Measurements from ENCODE around the gene MRPL32.
"Not testable (repeated sequence)": the region's sequence is repeated elsewhere in the genome, so short reads cannot be mapped to it uniquely, and the experiment has no call there.

The MRPL32 gene

DNA sequence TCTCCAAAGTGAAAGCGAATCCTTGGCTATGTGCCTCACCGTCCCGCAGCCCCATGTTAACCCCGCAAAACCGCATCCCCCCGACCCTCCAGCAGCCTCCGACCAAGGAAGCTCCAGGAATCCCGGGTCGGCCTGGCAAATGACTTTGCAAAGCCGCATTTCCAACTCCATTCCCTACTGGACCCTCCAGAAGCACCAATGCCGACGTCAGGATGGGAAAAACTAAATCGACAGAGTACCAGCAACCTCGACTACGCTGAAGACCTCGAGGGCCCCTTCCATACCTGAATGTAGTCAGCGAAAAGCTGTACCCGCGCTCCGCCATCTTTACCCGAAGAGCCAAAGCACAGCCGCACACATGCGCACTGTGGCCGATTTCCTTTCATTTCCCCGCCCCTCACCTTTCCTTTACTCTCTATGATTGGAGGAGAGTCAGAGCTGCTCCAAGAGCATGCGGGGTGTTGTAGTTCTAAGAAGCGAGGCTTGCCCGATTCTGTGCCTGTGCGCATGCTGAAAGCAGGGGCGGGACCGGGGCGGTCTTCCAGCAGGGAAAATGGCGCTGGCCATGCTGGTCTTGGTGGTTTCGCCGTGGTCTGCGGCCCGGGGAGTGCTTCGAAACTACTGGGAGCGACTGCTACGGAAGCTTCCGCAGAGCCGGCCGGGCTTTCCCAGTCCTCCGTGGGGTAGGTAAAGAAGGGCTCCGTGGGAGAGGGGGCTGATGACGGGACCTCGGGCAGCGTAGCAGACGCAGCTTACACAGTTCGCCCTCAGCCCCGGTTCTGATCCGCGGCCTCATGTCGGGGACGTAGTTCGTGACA is at the start of gene MRPL32, which contains the start of gene PSMA2:
Gene MRPL32, plus strand, starts transcription at position 543 of the 818 bp plus-strand sequence. Its CDS starts 11 bp downstream, at position 554.
Gene PSMA2, minus strand, starts transcription at position 341 of the 818 bp plus-strand sequence. Its CDS starts 16 bp downstream, at position 325.
- peaks cover 38% of the 10 kb centered on the region for H3K36me3 ChIP-seq (ENCODE audit: low read depth)
- DNase-seq (ENCODE audit: low spot score) (peak; percentile 95), ATAC-seq (ENCODE audit: low read depth) (peak; percentile 99)
- H3K27ac ChIP-seq (ENCODE audit: poor library complexity, severe bottlenecking): peak within 1 kb of the TSS; percentile 45
- TF ChIP-seq, protein P1, sequence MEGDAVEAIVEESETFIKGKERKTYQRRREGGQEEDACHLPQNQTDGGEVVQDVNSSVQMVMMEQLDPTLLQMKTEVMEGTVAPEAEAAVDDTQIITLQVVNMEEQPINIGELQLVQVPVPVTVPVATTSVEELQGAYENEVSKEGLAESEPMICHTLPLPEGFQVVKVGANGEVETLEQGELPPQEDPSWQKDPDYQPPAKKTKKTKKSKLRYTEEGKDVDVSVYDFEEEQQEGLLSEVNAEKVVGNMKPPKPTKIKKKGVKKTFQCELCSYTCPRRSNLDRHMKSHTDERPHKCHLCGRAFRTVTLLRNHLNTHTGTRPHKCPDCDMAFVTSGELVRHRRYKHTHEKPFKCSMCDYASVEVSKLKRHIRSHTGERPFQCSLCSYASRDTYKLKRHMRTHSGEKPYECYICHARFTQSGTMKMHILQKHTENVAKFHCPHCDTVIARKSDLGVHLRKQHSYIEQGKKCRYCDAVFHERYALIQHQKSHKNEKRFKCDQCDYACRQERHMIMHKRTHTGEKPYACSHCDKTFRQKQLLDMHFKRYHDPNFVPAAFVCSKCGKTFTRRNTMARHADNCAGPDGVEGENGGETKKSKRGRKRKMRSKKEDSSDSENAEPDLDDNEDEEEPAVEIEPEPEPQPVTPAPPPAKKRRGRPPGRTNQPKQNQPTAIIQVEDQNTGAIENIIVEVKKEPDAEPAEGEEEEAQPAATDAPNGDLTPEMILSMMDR (IDR thresholded peaks at IDR 0.05; ENCODE audit: poor library complexity, severe bottlenecking): no peak
- H3K4me1 ChIP-seq (ENCODE audit: insufficient read depth, poor library complexity, severe bottlenecking): peaks cover 19% of the 10 kb centered on the region
- H3K4me3 ChIP-seq (ENCODE audit: severe bottlenecking): peak within 1 kb of the TSS; percentile 52
- H3K27me3 ChIP-seq (ENCODE audit: insufficient read depth, poor library complexity, severe bottlenecking): no peaks in the 10 kb centered on the region
- no peaks in the 10 kb centered on the region for H3K9me3 ChIP-seq (ENCODE audit: severe bottlenecking)

DNA sequence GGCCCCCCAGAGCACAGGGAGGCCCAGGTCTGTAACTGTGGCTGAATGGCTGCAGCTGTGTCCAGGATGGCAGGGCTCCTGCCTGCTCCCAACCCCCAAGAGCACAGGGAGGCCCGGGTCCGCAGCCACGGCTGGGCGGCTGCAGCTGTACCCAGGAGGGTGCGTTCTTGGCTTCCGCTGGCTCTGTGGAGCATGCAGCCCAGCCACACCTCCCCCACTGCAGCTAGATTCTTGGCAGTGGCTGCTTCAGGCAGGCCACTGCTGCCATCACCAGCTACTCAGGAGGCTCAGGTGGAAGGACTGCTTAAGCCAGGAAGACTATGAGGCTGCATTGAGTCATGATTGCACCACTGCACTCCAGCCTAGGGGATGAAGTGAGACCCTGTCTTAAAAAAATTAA is 48.2 kb upstream of the MRPL32 start:
- Histone ChIP-seq H3K9me3 (ENCODE audit: severe bottlenecking) (no peaks in the 10 kb centered on the region), H3K4me3 (ENCODE audit: severe bottlenecking) (no peak overlapping the region), H3K4me1 (ENCODE audit: insufficient read depth, poor library complexity, severe bottlenecking) (peaks cover 25% of the 10 kb centered on the region), H3K27me3 (ENCODE audit: insufficient read depth, poor library complexity, severe bottlenecking) (no peaks in the 10 kb centered on the region), H3K36me3 (ENCODE audit: low read depth) (no peaks in the 10 kb centered on the region), H3K27ac (ENCODE audit: poor library complexity, severe bottlenecking) (peak overlapping the region; percentile 30)
- TF ChIP-seq, protein P1 (IDR thresholded peaks at IDR 0.05; ENCODE audit: poor library complexity, severe bottlenecking): peak; percentile 9
- DNase-seq (ENCODE audit: low spot score) (peak; percentile 84), ATAC-seq (ENCODE audit: low read depth) (peak; percentile 98)

DNA sequence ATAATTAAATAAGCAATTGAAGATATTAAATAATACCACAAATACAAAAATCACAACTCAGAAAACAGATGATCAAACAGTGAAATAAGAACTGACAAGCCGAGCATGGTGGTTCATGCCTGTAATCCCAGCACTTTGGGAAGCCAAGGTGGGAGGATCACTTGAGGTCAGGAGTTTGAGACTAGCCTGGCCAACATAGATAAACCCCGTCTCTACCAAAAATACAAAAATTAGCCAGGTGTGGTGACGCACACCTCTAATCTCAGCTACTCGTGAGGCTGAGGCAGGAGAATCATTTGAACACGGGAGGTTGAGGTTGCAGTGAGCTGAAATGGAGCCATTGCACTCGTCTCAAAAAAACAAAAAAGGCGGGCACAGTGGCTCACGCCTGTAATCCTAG is 47.0 kb upstream of the MRPL32 start:
- not testable (repeated sequence) for ATAC-seq (ENCODE audit: low read depth); H3K27me3 ChIP-seq (ENCODE audit: insufficient read depth, poor library complexity, severe bottlenecking); H3K36me3 ChIP-seq (ENCODE audit: low read depth); DNase-seq (ENCODE audit: low spot score); H3K9me3 ChIP-seq (ENCODE audit: severe bottlenecking); H3K4me3 ChIP-seq (ENCODE audit: severe bottlenecking); H3K27ac ChIP-seq (ENCODE audit: poor library complexity, severe bottlenecking)
- H3K4me1 ChIP-seq (ENCODE audit: insufficient read depth, poor library complexity, severe bottlenecking): peaks cover 25% of the 10 kb centered on the region

DNA sequence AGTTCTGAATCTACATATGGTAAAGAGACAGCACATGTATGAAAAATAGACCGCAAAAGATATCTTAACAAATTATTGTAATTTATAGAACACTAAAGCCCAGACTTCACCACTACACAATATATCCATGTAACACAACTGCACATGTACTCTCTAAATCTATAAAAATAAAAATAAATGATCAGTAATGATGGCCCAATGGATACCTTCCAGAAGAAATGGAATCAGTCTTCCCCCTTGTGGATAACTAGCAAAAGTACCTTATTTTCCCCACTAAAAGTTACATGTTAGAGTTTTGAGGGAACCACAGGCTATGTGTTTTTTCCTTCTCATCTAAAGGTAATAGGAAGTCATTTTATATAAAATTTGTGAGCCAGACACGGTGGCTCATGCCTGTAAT is 46.0 kb upstream of the MRPL32 start:
- Histone ChIP-seq H3K27me3 (ENCODE audit: insufficient read depth, poor library complexity, severe bottlenecking) (no peaks in the 10 kb centered on the region), H3K9me3 (ENCODE audit: severe bottlenecking) (no peaks in the 10 kb centered on the region), H3K4me3 (ENCODE audit: severe bottlenecking) (no peak overlapping the region), H3K4me1 (ENCODE audit: insufficient read depth, poor library complexity, severe bottlenecking) (peaks cover 22% of the 10 kb centered on the region), H3K36me3 (ENCODE audit: low read depth) (no peaks in the 10 kb centered on the region), H3K27ac (ENCODE audit: poor library complexity, severe bottlenecking) (no peak overlapping the region)
- DNase-seq (ENCODE audit: low spot score) (no peak), ATAC-seq (ENCODE audit: low read depth) (no peak)
- TF ChIP-seq, protein P1 (IDR thresholded peaks at IDR 0.05; ENCODE audit: poor library complexity, severe bottlenecking): peak; percentile 61

DNA sequence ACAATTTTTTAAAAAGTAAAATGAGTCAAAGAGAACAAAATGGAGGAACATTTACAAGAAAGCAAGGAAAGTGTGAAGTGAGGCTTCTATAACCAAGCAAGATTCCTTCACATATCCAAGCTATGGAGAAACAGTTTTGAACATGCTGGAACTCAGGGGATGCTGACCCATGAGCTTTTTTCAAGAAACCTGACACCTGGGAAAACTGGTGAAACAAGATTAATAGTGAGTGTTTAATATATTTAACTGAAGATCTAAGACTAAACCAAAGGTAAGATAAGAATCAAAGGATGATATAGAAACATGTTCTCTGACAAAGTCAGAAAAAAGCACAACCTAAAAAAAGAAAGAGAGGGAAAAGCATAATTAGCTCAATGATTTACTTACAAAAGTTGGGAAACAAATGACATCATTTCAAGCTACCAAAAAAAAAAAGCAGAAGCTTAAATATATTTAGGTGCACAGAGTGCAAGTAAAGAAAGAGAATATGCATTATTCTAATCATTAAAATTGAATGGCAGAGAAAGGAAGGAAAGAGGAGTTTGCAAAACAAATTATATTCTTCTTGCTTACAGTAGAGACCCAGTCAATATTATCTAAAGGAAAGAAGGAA is 45.2 kb upstream of the MRPL32 start:
- TF ChIP-seq, protein P1 (IDR thresholded peaks at IDR 0.05; ENCODE audit: poor library complexity, severe bottlenecking): no peak
- H3K27me3 ChIP-seq (ENCODE audit: insufficient read depth, poor library complexity, severe bottlenecking): no peaks in the 10 kb centered on the region
- H3K36me3 ChIP-seq (ENCODE audit: low read depth): no peaks in the 10 kb centered on the region
- peaks cover 22% of the 10 kb centered on the region for H3K4me1 ChIP-seq (ENCODE audit: insufficient read depth, poor library complexity, severe bottlenecking)
- no peak for DNase-seq (ENCODE audit: low spot score)
- no peak overlapping the region for H3K27ac ChIP-seq (ENCODE audit: poor library complexity, severe bottlenecking)
- H3K9me3 ChIP-seq (ENCODE audit: severe bottlenecking): no peaks in the 10 kb centered on the region
- H3K4me3 ChIP-seq (ENCODE audit: severe bottlenecking): no peak overlapping the region
- 0 out of 3 replicates have a peak, but pooled peaks have one; percentile 8 for ATAC-seq (ENCODE audit: low read depth)

Measured in RWPE2 (cell line).